Activated CD4-positive, alpha-beta T cell treated with anti-CD3 and anti-CD28 coated beads for 48 hours (primary cell): ENCODE data around the gene ARHGAP8.
"Not testable (repeated sequence)": the region's sequence is repeated elsewhere in the genome, so short reads cannot be mapped to it uniquely, and the experiment has no call there.

Source experiments
- DNase-seq: peaks from one replicate; pipeline ENCODE4 v3.0.0-alpha.2; 2020

ARHGAP8 gene

DNA sequence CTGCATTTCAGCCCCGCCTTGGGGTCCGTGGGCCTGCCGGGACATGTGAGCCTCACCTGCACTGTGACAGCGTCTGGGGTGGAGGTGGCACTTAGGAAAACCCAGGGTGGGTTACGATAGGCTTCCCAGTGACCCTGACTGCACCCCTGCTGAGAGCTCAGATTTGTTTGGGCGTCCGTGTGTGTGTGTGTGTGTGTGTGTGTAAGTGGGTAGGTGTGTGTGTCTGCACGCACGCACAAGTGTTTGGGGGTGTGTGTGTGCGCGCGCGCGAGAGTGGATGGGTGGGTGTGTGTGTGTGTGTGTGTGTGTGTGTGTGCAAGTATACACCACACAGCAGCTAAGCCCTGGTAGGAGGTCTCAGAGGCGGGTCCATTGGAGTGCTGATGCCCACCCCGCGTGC, 12.1 kb upstream of the ARHGAP8 start:
- no peak for DNase-seq

DNA sequence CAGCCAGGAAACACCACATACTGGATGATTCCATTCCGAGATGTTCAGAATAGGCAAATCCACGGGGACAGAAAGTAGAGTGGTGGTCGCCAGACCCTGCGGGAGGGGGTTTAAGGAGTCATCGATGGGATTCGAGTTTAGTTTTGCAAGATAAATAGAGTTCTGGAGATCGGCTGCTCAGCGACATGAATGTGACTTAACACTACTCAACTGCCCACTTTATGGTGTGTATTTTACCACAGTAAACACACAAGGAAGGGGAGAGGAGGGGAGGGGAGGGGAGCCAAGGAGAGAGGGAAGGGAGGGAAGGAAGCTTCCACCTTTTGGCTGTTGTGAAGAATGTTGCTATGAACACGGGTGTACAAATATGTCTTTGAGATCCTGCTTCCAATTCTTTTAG, 10.4 kb upstream of the ARHGAP8 start:
- no peak for DNase-seq

DNA sequence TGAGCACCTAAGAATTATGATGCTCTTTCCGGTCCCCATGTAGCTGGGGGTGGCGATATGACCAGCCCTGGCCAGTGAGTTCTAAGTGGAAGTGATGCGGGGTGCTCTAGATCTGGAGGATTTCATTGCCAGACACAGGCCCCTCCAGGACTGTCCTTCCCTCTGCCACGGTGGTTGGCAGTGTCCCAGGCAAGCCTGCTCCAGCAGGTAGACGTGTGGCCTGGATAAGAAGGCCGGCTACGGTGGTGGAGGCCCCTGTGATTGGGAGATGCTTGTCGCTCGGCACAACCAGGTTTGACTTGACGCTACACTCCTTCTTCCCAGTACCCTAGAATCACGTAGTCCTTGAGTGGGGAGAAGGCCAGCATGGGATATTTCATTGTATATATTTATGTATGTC, 9.1 kb upstream of the ARHGAP8 start:
- no peak for DNase-seq

DNA sequence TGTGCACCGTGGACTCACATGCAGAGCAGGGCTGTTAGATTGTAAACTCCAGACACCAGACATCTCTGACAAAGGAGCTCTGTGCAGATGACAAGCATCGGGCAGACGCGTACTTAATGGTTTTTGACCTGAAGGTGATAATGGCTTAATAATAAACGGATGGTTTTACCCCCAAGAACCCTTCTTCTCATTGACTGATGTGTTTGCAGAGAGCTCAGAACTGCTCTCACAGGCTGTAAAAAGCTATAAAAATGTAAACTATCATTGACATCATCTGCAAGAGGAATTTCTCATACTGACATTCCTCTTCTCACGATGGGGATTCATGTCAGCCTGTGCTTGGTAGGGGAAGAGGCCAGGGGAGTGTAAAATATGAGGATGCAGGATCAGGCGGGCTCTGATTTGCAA, 8.6 kb upstream of the ARHGAP8 start:
- no peak for DNase-seq

DNA sequence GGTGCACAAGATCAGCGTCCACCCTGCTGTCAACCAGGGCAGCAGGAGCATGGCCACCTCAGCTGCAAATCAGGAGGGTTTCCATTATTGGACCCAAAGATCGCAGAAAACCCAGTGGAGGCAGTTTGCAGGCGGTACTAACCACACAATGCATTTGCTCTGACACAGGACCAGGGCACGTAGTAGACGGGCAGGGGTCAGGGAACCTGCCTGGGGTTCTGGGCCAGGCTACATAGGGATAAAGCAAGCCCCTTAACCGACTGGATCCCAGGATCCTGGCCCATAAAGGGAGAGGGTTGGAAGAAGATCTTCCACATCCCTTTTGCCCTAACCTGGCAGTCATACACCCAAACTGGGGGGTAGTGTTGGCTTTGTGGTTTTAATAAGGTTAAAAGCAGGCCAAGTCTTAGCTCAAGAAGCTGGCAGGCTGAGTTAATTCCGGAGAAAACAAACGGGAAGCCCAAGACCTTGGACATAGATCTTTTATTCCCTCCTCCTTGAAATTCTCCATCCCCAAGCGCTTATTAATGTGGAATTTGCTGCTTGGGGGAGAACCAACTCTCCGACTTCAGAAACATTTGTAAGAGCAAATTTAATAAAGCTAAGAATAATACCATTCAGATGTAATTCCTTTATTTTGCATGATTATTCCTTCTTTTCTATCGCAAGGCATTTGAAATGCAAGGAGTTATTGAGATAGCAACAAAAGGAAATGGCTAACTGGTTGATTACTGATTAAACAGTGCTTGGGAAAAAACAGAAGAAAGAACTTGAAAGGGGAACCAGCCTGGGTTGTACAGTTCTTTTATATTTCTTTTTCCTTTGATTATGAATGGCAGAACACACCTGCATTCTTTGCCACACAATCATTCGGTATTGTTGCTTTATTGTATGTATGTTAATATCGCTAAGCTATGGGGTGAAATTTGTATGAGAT, 6.3 kb upstream of the ARHGAP8 start:
- no peak for DNase-seq

DNA sequence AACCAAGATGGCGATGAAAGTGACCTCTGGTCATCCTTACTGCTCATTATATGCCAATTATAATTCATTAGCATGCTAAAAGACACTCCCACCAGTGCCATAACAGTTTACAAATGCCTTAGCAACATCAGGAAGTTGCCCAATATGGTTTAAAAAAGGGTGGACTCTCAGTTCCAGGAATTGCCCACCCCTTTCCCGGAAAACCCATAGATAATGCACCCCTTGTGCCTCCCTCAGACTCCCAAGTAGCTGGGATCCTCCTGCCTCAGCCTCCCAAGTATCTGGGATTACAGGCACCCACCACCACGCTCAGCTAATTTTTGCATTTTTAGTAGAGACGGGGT, 4.6 kb upstream of the ARHGAP8 start:
- DNase-seq = not testable (repeated sequence)

DNA sequence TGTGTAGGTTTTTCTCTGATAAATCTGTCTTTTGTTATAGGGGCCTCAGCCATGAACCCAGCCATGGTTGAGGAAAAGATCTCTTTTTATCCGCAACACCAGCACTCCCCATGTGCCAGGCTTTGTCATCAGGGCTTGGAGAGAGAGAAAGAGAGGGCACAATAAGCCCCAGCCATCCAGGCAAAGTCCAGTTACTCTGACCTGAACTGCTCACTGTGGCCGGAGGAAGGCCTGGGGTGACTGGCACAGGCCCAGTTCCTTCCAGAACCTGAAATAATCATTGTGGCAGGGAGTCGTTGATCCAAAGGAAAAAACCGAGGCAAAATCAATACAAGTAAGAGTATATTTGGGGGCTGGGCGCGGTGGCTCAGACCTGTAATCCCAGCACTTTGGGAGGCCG, 3.9 kb upstream of the ARHGAP8 start:
- no peak for DNase-seq

DNA sequence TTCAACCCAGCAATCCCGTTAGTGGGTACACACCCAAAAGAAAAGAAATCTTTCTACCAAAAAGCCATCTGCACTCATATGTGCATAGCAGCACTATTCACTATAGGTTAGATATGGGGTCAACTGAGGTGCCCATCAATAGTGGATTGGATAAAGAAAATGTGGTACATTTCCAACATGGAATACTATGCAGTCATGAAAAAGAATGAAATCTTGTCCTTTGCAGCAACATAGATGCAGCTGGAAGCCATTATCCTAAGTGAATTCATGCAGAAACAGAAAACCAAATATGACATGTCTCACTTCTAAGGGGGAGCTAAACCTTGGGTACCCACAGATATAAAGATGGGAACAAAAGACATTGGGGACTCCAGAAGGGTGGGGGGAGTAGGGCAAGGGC, 1.9 kb upstream of the ARHGAP8 start:
- no peak for DNase-seq

DNA sequence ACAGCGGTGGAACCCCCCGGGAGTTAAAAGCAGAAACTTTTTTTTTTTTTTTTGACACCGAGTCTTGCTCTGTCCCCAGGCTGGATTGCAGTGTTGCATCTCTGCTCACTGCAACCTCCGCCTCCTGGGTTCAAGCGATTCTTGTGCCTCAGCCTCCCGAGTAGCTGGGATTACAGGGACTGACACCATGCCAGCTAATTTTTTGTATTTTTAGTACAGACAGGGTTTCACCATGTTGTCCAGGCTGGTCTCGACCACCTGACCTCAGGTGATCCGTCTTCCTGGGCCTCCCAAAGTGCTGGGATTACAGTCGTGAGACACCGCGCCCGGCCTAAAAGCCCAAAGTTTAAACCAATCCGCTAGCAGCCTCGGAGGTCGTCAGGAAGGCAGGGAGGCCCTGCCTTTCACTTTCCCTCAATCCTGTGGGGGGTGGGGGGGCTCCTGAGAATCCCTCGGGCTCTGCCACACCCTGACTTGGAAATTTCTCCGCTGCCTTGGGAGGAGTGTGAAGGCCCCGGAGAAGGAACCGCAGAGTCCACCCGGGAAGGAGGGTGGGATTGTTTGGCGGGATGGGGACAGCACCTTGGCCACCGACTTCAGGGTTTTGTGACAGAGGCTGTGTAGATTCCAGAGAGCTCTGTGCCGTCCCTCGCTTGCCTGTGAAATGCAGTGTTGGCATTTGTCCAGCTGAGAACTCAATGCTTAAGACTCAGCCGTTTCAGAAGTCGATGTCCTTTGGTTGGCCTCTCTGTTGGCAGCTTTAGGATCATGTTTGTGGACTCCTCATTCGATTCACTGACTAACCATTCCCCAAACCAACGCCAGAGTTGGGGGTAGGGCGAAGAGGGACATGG, 1.0 kb downstream of the ARHGAP8 start:
- no peak for DNase-seq

DNA sequence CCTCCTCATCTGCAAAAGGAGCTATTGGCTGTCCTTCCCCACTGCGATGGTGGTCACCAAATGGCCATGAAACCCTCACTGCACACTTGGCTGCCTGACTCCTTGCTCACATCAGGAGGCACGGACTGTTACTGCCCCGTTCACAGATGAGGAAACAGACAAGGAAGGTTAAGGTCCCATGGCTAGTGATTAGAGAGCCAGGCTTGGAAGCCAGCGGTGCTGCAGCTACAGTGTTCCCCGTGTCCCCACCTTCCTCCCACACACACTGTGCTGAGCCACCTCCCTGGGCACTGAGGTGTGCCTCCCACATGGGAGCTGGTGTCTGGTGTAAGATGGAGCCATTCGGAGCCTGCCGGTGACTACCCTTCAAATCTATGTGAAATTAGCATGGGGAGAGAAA, 2.6 kb downstream of the ARHGAP8 start:
- DNase-seq = no peak

DNA sequence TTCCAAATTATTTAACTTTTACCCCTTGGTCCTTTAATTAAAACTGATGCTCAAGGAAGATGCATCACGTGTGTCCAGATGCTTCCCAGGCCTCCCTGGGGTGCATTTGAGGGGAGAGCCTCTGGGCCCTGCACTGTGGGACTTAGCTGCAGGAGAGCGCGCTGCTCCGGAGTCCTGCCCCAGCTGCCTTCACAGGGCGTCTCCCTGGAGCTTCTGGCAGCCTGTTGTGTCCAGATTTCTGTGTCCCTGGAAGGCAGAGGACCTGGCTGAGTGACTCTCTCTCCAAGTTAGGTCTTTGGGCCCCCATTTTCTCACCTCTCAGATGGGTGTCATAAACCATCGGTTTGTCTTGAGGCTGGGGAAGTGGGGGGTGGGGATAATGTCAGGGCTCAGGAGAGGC, 3.0 kb downstream of the ARHGAP8 start:
- no peak for DNase-seq

DNA sequence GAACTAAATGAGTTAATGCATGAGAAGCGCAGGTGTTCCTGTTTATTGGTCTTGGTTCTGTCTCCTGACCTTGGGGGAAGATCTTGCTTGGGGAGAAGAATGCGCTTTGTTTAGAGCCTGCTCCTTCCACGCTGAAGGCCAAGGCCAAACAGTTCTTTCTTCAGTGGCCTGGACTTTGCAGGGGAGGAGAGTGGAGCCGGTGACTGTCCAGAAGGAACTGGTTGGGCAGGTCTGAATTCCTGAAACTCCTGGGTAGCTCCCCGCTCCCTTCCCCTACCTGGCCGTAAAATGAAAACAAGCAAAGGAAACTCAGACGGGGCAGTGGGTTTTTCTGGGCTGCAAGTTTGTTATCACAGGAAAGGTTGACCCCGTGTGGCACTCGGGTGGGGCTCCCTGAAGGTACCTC, 3.6 kb downstream of the ARHGAP8 start:
- DNase-seq = no peak

DNA sequence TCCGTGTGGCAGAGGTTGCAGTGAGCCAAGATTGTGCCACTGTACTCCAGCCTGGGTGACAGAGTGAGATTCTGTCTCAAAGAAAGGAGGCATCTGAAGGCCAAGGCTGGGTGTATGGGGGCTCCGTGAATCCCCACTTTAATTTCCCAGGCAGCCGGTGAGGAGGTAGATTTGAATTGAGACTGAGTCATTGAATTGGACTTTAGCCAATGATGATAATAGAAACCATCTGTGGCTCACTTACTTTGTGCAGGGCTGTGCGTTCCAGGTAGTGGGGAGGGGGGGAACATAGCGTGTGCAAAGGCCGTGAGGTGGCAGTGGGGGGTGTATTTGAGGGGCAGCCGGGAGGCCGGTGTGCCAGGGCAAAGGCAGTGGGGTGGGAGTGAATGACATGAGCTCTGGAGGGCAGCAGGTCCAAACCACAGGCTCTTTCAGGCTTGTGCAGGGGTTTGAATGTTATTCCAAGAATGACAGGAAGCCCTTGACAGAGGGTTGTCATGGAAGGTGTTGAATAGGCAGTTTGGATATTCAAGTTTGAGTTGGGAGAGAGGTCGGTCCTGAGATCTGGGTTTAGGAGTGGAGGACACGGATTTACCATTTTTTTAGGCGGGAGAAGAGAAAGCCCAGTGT, 6.1 kb downstream of the ARHGAP8 start:
- DNase-seq = no peak

DNA sequence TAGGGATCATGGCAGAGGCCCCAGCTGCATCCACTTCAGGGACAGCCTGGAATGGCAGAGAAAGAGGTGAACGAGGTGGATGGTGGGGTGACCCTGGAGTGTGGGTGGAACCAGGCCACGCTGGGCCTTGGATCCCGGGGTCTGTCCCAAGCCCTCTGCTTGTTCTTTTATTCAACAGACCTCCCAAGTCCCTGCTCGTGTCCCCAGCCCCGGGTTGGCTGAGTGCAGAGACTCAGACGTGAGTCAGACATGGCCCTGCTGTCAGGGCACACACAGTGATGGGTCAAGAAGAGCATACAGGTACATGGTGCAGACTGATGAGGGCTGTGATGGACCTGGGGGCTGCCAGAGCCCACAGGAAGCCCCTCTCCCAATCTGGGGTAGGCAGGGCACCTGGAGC, 6.6 kb downstream of the ARHGAP8 start:
- no peak for DNase-seq

DNA sequence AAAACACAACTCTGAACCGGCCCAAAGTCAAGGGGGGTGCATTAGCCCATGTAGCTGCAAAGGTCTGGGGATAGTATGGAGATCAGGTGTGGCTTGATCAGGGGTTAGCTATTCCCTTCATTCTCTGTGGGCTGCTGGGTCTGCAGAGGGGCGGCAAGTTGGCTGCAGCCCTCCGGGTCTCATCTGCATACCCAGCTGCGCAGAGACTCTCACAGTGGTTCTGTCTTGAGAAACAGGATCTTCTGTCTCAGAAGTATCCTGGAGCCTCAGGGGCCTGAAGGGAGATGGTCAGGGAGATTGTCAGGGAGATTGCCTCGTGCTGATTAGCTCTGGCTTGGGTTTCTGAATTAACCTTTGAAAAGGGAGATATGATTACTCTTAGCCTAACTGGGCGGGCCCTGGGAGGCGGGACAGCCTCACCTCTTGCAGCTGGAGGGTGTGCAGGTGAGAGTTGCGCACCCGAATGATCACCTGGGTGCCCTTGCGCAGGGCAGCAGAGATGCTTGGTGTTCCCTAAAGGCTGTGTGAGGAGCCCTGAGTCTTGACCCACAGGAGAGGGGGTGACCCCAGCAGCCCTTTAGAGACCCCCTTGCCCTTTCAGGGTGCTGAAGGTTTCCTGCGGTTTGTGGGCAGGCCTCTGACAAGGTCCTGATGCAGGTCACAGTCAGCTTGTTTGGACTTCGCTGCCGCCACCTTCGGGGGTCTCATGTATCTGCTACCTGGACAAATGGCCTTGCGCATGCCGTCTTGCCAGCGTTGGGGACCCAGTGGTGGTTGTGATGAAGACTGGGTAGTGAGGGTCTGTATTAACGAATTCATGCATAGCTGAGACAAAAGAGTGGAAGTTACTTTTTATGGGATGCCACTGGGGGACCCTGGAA, 7.3 kb downstream of the ARHGAP8 start:
- DNase-seq = no peak

DNA sequence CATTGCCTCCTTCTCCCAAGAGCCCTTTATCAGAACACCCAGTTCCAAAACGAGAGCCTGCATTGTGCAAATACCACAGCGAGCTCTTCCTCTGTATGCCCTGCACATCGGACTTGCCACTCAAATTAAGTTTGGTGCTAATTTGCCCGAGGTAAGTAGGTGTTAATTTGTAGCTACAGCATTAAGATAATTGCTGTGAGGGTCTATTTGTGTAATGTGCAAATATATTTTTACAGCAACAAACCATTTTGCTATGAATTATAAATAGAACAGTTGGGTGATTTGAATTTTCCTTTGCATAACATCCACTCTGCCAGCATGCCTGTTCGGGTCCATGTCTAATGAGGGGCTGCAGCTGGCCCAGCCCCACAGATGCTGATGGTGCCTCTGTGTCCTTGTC, 8.1 kb downstream of the ARHGAP8 start:
- DNase-seq = no peak

DNA sequence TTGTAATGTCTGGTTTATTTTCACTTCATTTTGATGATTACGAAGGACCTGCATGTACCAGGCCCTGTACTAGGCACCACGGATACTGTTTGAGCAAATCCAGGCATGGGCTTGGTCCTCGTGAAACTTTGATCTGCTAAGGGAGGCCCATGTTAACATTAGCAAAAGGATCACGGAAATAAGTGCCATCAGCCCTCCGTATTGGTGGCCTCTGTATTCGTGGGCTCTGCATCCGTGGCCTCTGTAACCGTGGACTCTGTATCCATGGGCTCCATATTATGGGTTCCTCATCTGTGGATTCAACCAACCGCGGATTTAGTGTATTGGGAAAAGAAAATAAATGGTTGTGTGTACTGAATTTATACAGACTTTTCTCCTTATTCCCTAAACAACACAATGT, 8.7 kb downstream of the ARHGAP8 start:
- DNase-seq = no peak

DNA sequence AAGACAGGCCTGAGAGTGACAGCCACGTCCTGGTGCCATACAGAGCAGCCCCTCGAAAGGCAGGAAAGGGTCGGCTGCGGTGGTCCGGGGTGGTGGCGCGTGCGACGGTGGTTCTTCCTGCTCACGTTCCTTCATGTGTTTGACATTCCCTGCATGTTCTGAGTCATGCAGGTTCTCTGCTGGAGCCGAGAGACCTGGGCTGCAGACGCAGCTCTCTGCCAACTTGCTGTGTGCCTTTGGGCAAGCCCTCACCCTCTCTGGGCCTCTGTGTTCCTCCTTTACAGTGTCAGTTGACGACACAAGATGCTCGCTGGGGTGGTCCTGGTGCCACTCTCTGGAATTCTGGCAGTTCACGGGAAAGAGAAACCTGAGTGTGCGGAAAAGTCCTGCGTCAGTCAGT, 12.0 kb downstream of the ARHGAP8 start:
- no peak for DNase-seq

DNA sequence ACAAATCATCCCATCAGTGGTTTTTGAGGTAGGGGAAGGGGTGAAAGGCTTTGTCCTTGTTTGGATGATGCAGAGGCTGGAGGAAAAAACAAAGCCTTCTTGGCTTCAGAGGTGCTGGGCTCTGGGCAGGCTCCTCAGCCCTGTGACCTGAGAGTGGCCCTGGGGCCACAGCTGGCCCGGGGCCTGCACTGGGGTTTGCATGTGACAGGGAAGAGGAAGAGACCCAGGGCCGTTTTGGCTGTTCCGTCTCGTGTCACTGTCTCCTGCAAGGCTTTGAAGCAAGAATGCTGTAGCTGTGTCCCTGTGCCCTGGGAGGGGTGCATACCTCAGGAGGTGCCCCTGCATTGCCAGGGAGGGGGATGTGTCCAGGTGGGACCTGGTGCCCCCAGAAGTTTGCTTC, 12.6 kb downstream of the ARHGAP8 start:
- no peak for DNase-seq

DNA sequence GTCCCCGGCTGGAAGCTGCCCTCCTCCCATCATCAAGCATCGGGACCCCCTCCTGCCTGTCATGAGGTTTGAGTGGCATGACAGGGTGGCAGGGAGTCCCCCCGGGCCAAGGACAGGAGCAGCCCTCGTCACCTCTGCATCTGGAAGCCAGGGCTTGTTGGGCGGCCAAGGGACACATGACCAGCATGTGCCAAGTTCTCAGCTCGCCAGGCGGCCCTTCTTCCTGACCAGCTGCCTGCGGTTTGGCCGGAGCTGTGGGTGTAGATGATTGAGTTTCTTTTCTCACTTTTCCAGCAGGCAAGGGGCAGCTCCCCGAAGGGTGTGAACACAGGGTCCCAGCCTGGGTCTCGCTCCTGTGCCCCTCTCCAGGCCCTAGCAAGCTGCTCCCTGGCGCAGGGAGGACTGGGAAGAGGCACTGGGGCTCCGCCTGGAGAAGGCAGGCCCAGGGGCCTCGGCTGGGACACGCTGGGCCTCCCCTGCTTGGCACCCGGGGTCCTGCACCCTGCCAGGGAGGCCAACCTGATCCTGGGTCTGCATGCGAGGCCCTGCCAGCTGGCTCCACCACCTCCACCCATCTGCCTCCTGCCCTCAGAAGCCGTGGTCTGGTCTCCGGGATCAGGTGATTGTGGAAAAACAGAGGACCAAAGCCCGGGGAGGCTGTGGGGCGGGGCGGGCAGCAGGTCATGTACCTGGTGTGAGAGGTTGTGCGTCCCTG, 13.4 kb downstream of the ARHGAP8 start:
- no peak for DNase-seq

DNA sequence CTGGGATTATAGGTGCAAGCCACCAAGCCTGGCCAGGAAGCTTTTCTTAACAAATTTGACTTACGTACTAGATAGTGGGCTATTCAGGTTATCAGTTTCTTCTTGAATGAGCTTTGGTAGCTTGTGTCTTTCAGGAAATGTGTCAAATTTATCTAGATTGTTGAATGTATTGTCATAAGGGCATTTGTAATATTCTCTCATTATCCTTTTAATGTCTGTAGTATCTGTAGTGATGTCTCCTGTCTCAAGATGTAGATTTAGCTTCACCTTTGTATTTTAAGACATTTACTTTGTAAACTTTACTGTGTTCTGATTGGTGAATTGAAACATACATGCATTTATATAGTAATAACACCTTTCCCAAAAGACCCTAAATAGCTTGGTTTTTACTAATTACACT, 20.7 kb downstream of the ARHGAP8 start:
- no peak for DNase-seq

DNA sequence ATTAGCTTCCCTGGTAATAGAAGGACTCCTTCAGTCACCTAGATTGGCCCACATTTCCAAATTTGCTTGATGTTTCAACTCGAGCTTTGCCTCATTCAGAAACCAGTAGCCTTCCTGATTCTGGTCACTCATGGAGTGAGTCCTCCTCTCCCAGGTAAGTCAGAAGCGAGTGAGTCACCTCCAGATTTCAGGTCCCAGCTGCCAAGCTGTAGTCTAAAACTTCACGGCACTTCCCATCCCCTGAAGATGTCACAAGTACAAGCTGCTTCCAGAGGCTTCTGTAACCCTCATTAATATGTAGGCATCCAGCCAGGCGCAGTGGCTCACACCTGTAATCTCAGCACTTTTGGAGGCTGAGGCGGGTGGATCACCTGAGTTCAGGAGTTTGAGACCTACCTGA, 23.5 kb downstream of the ARHGAP8 start:
- no peak for DNase-seq
